Body of pancreas (tissue), 4 donors: ENCODE data around the gene POLH. TPM values are rescaled to one million over a fixed set of nuclear protein-coding genes. Genes with fewer than 3 reads are reported as not detected.
"Not testable (repeated sequence)": the region's sequence is repeated elsewhere in the genome, so short reads cannot be mapped to it uniquely, and the experiment has no call there.

Experiments
- ATAC-seq: fragments of 150-250 bp; one replicate; pipeline ENCODE4 v1.9.1; 2016
- DNase-seq, 4 donors: peaks; one replicate each; pipeline ENCODE4 v3.0.0-alpha.2; 2019
- H3K27ac ChIP-seq, 4 donors: fragments of 200-600 bp; sonication (generic); 1 replicate in 3 of 4; 2 replicates in 1 of 4; pipeline versions ENCODE4 v1.5.1 to v1.6.1; 2016 to 2019; ENCODE audit warnings: mild to moderate bottlenecking in 1 of 4, mixed read lengths in 1 of 4, moderate library complexity in 1 of 4
- H3K27me3 ChIP-seq, 2 donors: fragments of 200-600 bp; sonication (generic); one replicate each; pipeline ENCODE4 v1.6.0; 2016; ENCODE audit warnings: mild to moderate bottlenecking in 1 of 2
- H3K36me3 ChIP-seq, 2 donors: fragments of 200-600 bp; sonication (generic); replicated peaks in 1 of 2; 2 replicates each; pipeline ENCODE4 v1.5.1; 2016; ENCODE audit warnings: low read depth in 2 of 2; ENCODE audit not compliant: insufficient read depth in 1 of 2
- H3K4me1 ChIP-seq: fragments of 200-600 bp; sonication (generic); one replicate; pipeline ENCODE4 v1.6.0; 2016
- H3K4me3 ChIP-seq, 2 donors: fragments of 200-600 bp; sonication (generic); 1 replicate in 1 of 2; 2 replicates in 1 of 2; pipeline ENCODE4 v1.5.1; 2016 to 2019
- H3K9me3 ChIP-seq, 3 donors: fragments of 200-600 bp; sonication (generic); 1 replicate in 2 of 3; 2 replicates in 1 of 3; pipeline ENCODE4 v1.5.1; 2016
- POLR2A ChIP-seq, 3 donors: fragments of 450-650 bp; IDR thresholded peaks; one replicate each; pipeline ENCODE4 v1.6.1; 2016; ENCODE audit warnings: antibody characterized with exemption in 3 of 3, mild to moderate bottlenecking in 2 of 3
- WGBS, 2 donors: methylation state at CpG; one replicate each; pipeline ENCODE4 v1.1.5; 2017; 5-methylcytosine and 5-hydroxymethylcytosine counted together
- intact Hi-C: fragments of 100-400 bp; cut with DNase I; formaldehyde crosslinking; loops from one replicate; pipeline ENCODE4 v1.15.1; 2023
- total RNA-seq, 2 donors: library from RNA; depleted of rRNA; stranded (reverse); fragments of >200 nt; gene quantifications; one replicate each; pipeline ENCODE4 v1.1.0, GENCODE V29; 2016
- TF ChIP-seq, protein P1 (sequence below), 7 experiments: fragments of 450-650 bp in 4 of 7; fragments of 200-600 bp in 3 of 7; sonication (generic) in 3 of 7; IDR thresholded peaks; one replicate each; pipeline ENCODE4 v1.5.1; 2016 to 2019; ENCODE audit warnings: antibody characterized with exemption in 7 of 7

The POLH gene
- total RNA-seq, 2 donors from 2014 or later, result 4.3 to 8.8 TPM

DNA sequence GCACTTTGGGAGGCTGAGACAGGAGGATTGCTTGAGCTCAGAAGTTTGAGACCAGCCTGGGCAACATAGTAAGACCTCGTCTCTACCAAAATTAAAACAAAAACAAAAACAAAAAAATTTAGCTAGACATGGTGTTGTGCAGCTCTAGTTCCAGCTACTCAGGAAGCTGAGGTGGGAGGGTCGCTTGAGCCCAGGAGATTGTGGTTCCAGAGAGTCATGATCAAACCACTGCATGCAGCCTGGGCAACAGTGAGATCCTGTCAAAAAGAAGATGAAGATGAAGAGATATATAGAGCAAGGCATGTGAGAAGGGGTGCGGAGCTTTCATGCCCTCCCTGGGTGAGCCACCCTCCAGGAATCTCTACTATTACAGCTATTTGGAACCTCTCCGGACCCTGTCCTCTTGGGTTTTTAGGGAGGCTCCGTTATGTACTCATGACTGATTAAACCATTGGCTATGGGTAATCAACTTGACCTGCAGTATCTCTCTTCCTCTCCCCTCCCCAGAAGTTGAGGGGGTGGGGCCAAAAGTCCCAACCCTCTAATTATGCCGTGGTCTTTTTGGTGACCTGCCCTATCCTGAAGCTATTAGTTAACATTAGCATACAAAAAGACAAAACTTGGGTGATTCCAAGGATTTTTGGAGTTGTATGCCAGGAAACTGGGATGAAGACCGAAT, 9.0 kb downstream of the POLH start:
- no peak overlapping the region for H3K4me3 ChIP-seq
- no peaks in the 10 kb centered on the region for H3K4me1 ChIP-seq
- ATAC-seq (no peak), DNase-seq (no peak)
- no peaks in the 10 kb centered on the region for H3K9me3 ChIP-seq
- intact Hi-C loops, result no loop called here
- 89 to 92% methylated on average over 7 of the region's 7 CpGs for WGBS, 2 donors
- H3K27ac ChIP-seq, result no peak overlapping the region
- H3K36me3 ChIP-seq, result peaks cover 0 to 7% of the 10 kb centered on the region in 2 donors
- TF ChIP-seq POLR2A (IDR thresholded peaks at IDR 0.05), result no peak
- TF ChIP-seq, protein P1, sequence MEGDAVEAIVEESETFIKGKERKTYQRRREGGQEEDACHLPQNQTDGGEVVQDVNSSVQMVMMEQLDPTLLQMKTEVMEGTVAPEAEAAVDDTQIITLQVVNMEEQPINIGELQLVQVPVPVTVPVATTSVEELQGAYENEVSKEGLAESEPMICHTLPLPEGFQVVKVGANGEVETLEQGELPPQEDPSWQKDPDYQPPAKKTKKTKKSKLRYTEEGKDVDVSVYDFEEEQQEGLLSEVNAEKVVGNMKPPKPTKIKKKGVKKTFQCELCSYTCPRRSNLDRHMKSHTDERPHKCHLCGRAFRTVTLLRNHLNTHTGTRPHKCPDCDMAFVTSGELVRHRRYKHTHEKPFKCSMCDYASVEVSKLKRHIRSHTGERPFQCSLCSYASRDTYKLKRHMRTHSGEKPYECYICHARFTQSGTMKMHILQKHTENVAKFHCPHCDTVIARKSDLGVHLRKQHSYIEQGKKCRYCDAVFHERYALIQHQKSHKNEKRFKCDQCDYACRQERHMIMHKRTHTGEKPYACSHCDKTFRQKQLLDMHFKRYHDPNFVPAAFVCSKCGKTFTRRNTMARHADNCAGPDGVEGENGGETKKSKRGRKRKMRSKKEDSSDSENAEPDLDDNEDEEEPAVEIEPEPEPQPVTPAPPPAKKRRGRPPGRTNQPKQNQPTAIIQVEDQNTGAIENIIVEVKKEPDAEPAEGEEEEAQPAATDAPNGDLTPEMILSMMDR (IDR thresholded peaks at IDR 0.05), result no peak
- no peaks in the 10 kb centered on the region for H3K27me3 ChIP-seq

DNA sequence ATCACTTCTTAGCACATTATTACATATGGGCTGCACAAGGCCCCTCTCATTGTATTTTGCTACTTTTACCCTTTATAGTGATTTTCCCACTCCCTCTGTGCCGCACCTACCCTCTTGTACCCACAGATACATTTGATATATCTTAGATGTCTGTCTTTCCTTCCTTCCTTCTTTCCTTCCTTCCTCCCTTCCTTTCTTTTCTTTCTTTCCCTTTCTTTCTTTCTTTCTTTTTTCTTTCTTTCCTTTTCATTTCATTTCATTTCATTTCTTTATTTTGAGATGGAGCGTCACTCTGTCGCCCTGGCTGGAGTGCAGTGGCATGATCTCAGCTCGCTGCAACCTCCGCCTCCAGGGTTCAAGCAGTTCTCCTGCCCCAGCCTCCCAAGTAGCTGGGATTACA, 12.2 kb downstream of the POLH start:
- 98% methylated on average over 5 of the region's 5 CpGs for WGBS, 2 donors

DNA sequence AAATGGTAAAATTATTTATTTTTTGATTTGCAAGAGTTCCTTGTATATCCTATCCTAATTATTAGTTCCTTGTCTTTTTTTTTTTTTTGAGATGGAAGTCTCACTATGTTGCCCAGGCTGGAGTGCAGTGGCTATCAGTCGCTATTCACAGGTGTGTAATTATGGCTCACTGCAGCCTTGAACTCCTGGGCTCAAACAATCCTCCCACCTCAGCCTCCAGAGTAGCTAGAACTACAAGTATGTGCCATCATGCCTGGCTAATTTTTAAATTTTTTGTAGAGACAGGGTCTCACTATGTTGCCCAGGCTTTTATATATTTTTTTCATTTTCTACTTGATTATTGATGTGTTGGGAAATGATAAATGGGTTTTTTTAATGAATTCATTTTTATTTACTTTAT, 13.6 kb downstream of the POLH start:
- H3K36me3 ChIP-seq, DNase-seq, H3K4me3 ChIP-seq, H3K27ac ChIP-seq, H3K4me1 ChIP-seq, H3K9me3 ChIP-seq, H3K27me3 ChIP-seq, intact Hi-C loops, ATAC-seq: not testable (repeated sequence)
- WGBS, 2 donors, result 77 to 93% methylated on average over 1 of the region's 1 CpG

More for the DNA sequence above, 12.2 kb downstream of the POLH start:
- no peaks in the 10 kb centered on the region for H3K27me3 ChIP-seq
- H3K36me3 ChIP-seq, result peaks cover 0 to 7% of the 10 kb centered on the region in 2 donors
- intact Hi-C loops, result no loop called here
- no peak overlapping the region for H3K4me3 ChIP-seq
- ATAC-seq, result no peak
- DNase-seq, result no peak
- no peaks in the 10 kb centered on the region for H3K4me1 ChIP-seq
- no peaks in the 10 kb centered on the region for H3K9me3 ChIP-seq
- H3K27ac ChIP-seq, result no peak overlapping the region
- TF ChIP-seq, protein P1 (IDR thresholded peaks at IDR 0.05), result no peak
- TF ChIP-seq POLR2A (IDR thresholded peaks at IDR 0.05), result no peak

DNA sequence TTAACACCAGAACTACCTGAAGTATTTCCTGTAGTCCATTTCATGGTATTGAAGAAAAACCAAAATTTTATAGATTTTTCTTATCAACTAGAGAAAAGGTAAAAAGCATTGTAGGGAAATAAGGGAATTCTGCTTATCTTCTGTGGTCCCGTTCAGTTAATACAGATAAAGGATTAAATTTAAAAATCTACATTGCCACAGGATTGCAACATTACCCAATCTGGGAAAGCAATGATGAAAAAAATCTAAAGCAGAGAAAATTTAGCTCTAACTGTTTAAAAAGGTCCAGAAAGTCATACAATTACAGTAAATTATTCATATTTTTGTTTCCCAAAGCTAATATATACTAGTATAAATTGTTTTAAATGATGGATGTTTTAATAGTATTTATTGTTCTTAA, 18.0 kb downstream of the POLH start:
- ATAC-seq (no peak), DNase-seq (no peak)
- no peaks in the 10 kb centered on the region for H3K4me1 ChIP-seq
- no peak overlapping the region for H3K27ac ChIP-seq
- no peak overlapping the region for H3K4me3 ChIP-seq
- 26 to 43% methylated on average over 1 of the region's 1 CpG for WGBS, 2 donors
- intact Hi-C loops, result no loop called here
- H3K9me3 ChIP-seq, result no peaks in the 10 kb centered on the region
- peaks cover 0 to 3% of the 10 kb centered on the region in 2 donors for H3K36me3 ChIP-seq
- no peak for TF ChIP-seq POLR2A (IDR thresholded peaks at IDR 0.05)
- H3K27me3 ChIP-seq, result no peaks in the 10 kb centered on the region

DNA sequence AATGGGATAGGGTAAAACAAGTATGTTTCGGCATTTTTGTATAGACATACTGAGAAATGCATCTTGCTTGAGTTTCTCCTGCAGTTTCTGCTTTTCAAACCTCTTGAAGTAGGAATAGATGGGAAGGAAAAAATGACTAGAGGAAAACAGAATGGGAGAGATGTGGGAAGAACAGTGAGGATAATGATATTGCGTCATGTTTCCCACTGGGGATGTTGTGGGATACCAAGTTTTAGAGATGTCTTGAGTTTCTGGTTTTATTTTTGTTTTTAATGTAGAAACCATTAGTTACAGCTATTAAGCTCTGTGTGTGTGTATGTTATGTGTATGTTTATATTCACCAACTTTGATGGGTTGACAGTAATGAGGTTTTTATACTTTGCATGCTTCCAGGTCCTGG, 24.6 kb downstream of the POLH start:
- Histone ChIP-seq H3K27me3 (no peaks in the 10 kb centered on the region), H3K36me3 (peaks cover 0 to 6% of the 10 kb centered on the region in 2 donors), H3K27ac (no peak overlapping the region), H3K4me1 (no peaks in the 10 kb centered on the region), H3K4me3 (no peak overlapping the region), H3K9me3 (no peaks in the 10 kb centered on the region)
- intact Hi-C loops, result no loop called here
- TF ChIP-seq POLR2A (IDR thresholded peaks at IDR 0.05), result no peak
- ATAC-seq (no peak), DNase-seq (no peak)
- 96 to 98% methylated on average over 2 of the region's 2 CpGs for WGBS, 2 donors

DNA sequence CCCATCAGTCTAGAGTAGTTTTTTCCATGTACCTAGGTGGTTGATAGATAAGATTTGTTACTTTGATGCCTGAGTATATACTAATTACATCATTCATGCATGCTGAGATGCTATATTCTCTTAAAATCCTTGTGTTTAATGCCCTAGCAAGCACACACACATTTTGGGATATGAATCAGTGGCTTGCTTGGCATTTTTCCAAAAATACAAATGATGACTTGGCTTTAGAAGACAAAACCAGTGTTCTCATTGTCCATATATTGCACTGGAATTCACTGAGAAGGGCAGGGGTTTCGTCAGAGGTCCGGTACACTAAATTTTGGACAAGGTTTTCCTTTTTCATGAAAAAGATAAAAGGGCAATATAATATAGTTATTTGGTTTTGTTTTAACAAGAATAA, 28.2 kb downstream of the POLH start:
- WGBS, 2 donors, result 90 to 98% methylated on average over 2 of the region's 2 CpGs
- Histone ChIP-seq H3K27me3 (no peaks in the 10 kb centered on the region), H3K9me3 (no peaks in the 10 kb centered on the region), H3K4me3 (no peak overlapping the region), H3K36me3 (peaks cover 0 to 3% of the 10 kb centered on the region in 2 donors), H3K27ac (no peak overlapping the region), H3K4me1 (no peaks in the 10 kb centered on the region)
- intact Hi-C loops, result no loop called here
- TF ChIP-seq, protein P1 (IDR thresholded peaks at IDR 0.05), result no peak
- no peak for TF ChIP-seq POLR2A (IDR thresholded peaks at IDR 0.05)
- DNase-seq, result no peak
- no peak for ATAC-seq
